ENCODE measurements around the gene MINDY4B.
A peak's percentile ranks its signal among the peaks of the same experiment; 100 is the strongest.
"Not testable (repeated sequence)": the region's sequence is repeated elsewhere in the genome, so short reads cannot be mapped to it uniquely, and the experiment has no call there.

Gene MINDY4B

GRCh38 chr3:150897592-150897991 lies 7.6 kb downstream of the MINDY4B start:
- no peak for DNase-seq

- no peak for DNase-seq
These were observed 14.4 kb downstream of the MINDY4B start for GRCh38 chr3:150890831-150891230.

DNA sequence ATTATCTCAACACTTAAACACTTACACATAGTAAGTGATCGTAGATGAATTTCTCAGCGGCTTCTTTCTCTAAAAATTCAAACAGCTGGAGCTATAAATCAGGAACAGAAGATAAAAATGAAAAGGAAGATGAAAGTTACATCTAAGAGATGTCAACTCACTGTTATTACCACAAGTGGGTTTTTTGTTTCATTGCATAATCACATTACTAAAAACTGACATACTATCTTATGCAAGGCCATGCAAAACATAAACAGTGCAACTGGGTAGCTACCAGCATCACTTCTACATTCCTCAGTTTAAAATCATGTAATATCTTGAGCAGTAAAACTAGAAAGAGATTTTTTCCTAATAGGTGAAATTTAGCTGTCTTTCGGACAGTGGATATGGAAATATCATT lies 14.9 kb downstream of the MINDY4B start:
- no peak for DNase-seq

GRCh38 chr3:150889106-150889505 lies 16.1 kb downstream of the MINDY4B start:
- no peak for DNase-seq

DNA sequence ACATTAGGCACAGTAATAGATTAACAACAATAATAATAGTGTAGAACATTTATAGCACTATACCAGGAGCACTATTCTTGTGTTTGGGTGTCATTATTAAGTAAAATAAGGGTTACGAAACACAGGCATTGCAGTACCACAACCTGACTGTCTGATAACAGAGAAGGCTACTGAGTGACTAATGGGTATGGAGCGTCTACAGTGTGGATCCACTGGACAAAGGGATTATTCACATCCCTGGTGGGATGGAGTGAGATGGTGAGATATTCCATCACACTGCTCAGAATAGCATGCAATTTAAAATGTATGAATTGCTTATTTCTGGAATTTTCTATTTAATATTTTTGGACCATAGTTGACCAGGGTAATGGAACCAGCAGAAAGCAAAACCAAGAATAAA lies 18.2 kb downstream of the MINDY4B start:
- no peak for DNase-seq

DNA sequence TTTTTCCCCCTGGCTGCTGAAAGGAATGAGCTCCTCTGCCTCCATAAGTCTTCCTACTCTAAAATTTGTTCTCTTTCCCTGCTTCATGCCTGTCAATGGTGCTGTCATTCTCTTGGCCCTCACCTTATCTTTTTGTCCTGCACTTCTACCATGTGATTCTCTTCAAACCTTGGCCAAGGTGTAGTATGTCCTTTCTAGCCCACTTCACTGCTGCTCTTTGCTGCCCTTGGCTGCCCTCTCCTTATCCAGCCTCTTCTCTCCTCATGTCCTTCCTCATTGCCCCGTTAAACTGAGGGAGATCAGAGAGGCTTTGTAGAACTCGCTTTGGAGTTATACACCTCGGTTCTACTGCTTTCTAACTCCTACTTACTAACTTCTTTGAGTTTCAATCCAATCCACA lies 19.7 kb downstream of the MINDY4B start:
- DNase-seq: no peak

- DNase-seq: no peak
These were observed 26.2 kb downstream of the MINDY4B start for GRCh38 chr3:150878996-150879575.

DNA sequence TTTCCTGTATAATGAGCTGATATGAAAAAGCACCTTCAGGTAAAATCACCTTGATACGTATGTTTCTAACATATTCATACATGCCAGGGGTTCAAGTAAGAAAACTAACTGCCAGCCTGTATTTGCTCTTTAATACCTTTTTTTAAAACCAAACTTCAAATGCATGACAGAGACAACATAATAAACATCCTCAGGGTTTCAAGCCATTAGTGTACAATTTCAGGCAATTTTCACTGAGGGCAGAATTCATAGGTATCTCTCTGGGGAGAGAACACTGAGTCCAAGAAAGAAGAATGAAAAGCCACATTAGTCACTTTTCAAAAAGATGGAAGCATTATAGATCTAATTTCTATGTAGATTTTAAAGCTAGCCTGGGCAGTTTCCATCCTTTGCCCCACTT lies 26.9 kb downstream of the MINDY4B start:
- DNase-seq: no peak

DNA sequence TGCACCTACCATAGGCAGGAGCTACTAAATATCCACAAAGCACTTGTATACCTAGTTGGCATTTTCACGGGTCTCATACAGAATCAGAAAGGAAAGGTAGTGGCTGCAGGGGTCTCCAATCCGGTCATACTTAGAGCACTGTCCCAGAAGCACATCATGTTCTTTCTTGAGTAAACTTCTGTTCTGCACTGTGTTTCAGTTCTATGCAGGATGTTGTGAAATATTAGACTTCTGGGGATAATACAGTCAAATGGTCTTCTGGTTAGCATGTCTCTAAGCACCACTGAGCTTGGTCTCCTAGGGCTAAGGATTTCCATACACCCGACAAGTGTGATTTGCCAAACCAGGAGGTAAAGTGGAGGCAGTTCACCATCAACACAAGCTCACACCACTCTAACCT lies 27.9 kb downstream of the MINDY4B start:
- DNase-seq: no peak

DNA sequence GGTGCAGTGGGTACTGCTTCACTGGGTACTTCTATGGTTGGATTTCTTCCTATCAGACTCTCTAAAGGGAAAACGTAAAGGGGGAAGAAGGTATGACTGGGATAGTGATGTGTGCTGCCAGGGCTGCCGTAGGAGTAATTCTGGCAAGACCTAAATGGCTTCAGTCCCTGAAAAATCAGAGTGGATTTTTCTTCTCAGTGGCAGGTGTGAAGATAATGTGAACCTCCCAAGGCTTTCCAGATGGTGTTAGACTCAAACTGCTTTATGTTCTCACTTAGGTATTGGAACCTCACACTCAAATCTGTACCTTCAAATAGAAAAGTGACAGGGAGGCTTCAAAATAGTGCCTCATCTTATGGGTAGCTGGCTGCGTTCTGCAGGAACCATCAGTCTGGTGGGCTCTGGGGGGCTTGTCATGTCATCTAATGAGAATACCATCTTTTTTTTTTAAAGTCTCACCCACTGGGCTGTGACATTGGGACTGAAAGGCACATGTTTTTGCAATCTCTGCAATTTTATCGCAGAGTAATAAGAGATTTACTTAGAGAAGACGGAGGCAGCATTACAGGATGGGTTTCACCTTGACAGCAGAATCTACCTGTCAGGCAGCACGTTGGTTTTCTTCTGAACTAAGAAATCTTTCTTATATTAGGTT lies 28.5 kb downstream of the MINDY4B start:
- no peak for DNase-seq

- no peak for DNase-seq
These were observed 29.7 kb downstream of the MINDY4B start for GRCh38 chr3:150875548-150875947.

- no peak for DNase-seq
These were observed 30.5 kb downstream of the MINDY4B start for GRCh38 chr3:150874666-150875219.

DNA sequence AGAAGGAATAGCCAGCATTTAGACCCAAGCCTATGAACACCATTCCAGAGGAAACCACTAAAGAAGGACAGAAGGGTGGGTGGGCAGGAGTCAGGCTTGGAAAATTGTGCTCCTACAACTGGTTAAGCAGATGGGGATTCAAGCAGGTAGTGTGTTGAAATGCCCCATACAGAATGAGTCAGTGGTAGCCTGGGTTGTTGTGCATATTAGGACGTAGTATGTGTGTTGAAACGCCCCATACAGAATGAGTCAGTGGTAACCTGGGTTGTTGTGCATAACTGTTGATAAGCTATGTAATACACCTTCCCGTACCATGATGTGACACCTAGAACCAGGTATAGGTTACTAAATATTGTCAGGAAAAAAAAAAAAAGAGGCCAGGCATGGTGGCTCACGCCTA lies 34.0 kb downstream of the MINDY4B start:
- no peak for DNase-seq

DNA sequence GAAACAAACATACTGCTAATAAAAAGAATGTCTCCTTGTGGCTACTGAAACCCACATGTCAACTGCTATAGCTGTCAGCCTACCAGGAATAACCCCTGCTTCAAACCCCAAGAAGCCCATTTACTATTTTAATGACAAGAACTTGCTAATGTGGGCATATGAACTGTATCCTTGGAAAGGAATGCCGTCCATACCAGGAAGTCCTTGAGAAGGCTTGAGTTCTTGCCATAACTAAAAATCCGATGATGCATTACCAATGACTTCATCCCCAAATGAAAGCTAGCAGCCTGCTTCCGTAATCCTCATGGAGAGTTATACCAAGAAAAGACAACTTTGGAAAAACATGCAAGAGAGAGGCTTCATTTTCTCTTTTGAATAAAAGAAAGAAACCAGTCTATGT lies 34.8 kb downstream of the MINDY4B start:
- no peak for DNase-seq

DNA sequence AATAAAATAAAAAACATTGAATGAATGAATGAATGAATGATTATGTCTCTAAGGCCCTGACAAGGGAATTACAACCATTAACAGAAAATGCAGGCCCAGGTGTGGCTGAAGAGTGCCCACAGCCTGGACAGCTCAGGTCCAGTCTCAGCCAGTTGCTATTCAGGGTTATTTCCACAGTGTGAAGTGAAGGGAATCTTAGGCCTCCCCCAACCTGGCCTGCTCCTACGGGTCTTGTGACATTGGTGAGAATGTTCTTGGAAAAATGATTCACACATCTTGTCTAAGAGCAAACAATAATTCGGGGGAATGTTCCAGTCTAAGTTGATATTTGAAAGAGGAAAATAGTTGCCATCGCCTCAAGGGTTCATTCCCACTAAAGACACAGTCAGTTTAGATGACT lies 37.0 kb downstream of the MINDY4B start:
- DNase-seq: no peak

DNA sequence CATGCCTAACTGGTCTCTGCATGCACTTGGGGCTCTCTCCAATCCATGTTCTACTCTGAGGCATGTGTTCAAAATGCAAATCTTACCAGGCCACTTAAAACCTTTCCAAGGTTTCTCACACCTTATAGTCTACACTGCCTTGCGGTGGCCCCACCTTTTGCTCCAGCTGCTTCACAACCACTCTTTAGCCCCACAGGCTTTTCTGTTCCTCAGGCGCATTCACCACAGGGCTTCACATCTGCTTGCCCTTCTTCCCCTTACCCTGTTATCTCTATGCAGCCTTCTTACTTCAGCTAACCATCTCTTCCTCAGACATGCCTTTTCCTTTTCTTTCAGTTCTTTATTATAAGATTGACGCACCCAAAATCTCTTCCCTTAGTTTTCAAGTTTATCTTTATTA lies 37.8 kb downstream of the MINDY4B start:
- DNase-seq: peak; percentile 18

DNA sequence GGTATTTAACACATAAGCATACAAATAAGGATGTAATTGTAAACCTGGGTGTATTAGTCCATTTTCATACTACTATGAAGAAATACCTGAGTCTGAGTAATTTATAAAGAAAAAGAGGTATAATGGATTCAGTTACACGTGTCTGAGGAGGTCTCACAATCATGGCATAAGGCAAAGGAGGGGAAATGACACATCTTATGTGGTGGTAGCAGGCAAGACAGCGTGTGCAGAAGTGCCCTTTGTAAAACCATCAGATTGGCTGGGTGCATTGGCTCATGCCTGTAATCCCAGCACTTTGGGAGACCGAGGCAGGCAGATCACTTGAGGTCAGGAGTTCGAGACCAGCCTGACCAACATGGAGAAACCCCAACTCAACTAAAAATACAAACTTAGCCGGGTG lies 41.3 kb downstream of the MINDY4B start:
- not testable (repeated sequence) for DNase-seq

DNA sequence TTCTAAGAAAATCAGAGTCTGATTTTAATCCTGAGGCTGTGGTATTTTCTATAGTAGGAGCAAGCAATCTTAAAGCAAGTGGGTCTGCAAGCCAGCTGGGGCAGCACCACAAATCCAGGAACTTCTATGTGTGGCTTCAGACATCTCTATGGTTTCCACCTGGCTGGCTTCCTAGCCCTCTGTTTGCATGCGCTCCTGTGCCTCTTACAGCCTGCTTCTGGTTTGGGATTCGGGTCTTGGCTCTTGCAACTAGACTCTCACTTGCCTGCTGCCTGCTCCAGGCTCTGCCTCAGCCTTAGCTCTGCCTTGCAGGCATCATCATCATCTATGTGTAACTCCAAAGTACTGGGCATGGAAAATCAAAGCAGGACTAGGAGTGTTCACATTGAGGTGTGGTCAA lies 43.4 kb downstream of the MINDY4B start:
- no peak for DNase-seq

DNA sequence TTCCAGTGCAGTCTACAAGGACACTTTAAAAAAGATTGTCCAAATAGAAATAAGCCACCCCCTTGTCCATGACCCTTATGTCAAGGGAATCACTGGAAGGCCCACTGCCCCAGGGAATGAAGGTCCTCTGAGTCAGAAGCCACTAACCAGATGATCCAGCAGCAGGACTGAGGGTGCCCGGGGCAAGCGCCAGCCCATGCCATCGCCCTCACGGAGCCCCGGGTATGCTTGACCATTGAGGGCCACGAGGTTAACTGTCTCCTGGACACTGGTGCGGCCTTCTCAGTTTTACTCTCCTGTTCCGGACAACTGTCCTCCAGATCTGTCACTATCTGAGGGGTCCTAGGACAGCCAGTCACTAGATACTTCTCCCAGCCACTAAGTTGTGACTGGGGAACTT lies 47.3 kb downstream of the MINDY4B start:
- DNase-seq: not testable (repeated sequence)

GRCh38 chr3:150850191-150850590 lies 55.0 kb downstream of the MINDY4B start:
- DNase-seq: no peak

- DNase-seq: no peak
These were observed 56.4 kb downstream of the MINDY4B start for GRCh38 chr3:150848864-150849263.

GRCh38 chr3:150847433-150847832 lies 57.8 kb downstream of the MINDY4B start:
- no peak for DNase-seq

- no peak for DNase-seq
These were observed 60.8 kb downstream of the MINDY4B start for GRCh38 chr3:150844484-150844883.

- DNase-seq: no peak
These were observed 62.0 kb downstream of the MINDY4B start for GRCh38 chr3:150843241-150843640.
